K562 (cell line): ENCODE measurements around the gene SLC16A4. TPM values are rescaled to one million over a fixed set of nuclear protein-coding genes. Genes with fewer than 3 reads are reported as not detected.

Source experiments
- ATAC-seq: fragments of 200-7000 bp; cut with Tn5 transposase; 3 replicates; pipeline ENCODE4 v1.9.1; 2020; ENCODE audit warnings: moderate library complexity
- BruUV-seq: library from RNA; stranded (reverse); fragments of 400-500 nt; replicated peaks from 2 replicates; lab custom pipeline; 2021; lab: Mats Ljungman, UMichigan
- CTCF ChIA-PET: fragments of 300-600 bp; formaldehyde crosslinking; extraction: SDS; loops from one replicate; lab custom pipeline; 2021; ENCODE audit warnings: low intra/inter-chr PET ratio; lab: Yijun Ruan, JAX
- POLR2A ChIA-PET: fragments of 300-600, 350-650 bp; sonication (Branson Sonifier 250); formaldehyde crosslinking; extraction: SDS; loops from one replicate; lab custom pipeline; 2021; ENCODE audit warnings: antibody characterized with exemption, inconsistent platforms; lab: Yijun Ruan, JAX
- DNase-seq, 4 experiments: peaks; one replicate each; pipeline versions ENCODE4 v3.0.0 to v3.0.0-alpha.2; 2011 to 2018; ENCODE audit warnings: low spot score in 3 of 4, mixed read lengths in 3 of 4; ENCODE audit errors: extremely low read depth in 1 of 4
- FAIRE-seq: peaks from 2 replicates; lab custom pipeline; 2011; peaks lifted over from hg19 to GRCh38; lab: Jason Lieb, UNC
- H2AFZ ChIP-seq: 2 replicates; pipeline ENCODE4 v1.6.0; 2011; ENCODE audit warnings: low read depth, low read length, control low read depth, inconsistent platforms
- H3K27ac ChIP-seq: fragments of 200-600 bp; 3 replicates; pipeline ENCODE4 v1.8.0; 2011; ENCODE audit warnings: low read depth, mild to moderate bottlenecking, control low read depth, inconsistent platforms, low read length, moderate library complexity, mixed read lengths; ENCODE audit errors: extremely low read depth
- H3K27me3 ChIP-seq, 2 experiments: fragments of 300-600 bp in 1 of 2; 2 replicates in 1 of 2; 3 replicates in 1 of 2; pipeline versions ENCODE4 v1.6.0 to v1.8.0; 2011; ENCODE audit warnings: inconsistent platforms in 2 of 2, low read length in 2 of 2, mild to moderate bottlenecking in 1 of 2, mixed read lengths in 1 of 2, moderate library complexity in 1 of 2; ENCODE audit not compliant: control insufficient read depth in 2 of 2, insufficient read depth in 2 of 2
- H3K36me3 ChIP-seq: fragments of 300-600 bp; 3 replicates; pipeline ENCODE4 v1.8.0; 2011; ENCODE audit warnings: mild to moderate bottlenecking, low read length, inconsistent platforms; ENCODE audit not compliant: control insufficient read depth, insufficient read depth
- H3K4me1 ChIP-seq, 2 experiments: fragments of 200-600 bp in 1 of 2; replicated peaks in 1 of 2; 2 replicates in 1 of 2; 3 replicates in 1 of 2; pipeline versions ENCODE4 v1.5.1 to v1.8.0; 2011; ENCODE audit warnings: inconsistent platforms in 2 of 2, low read length in 2 of 2, mild to moderate bottlenecking in 1 of 2, mixed read lengths in 1 of 2, moderate library complexity in 1 of 2; ENCODE audit not compliant: control insufficient read depth in 2 of 2, insufficient read depth in 2 of 2
- H3K4me2 ChIP-seq: 2 replicates; pipeline ENCODE4 v1.6.1; 2011; ENCODE audit warnings: low read length, control low read depth, inconsistent platforms, mixed read lengths; ENCODE audit not compliant: insufficient read depth
- H3K4me3 ChIP-seq: fragments of 200-600 bp; sonication (generic), shearing (Covaris generic); 2 replicates; pipeline ENCODE4 v1.5.1; 2016; ENCODE audit warnings: control low read depth, inconsistent platforms
- H3K79me2 ChIP-seq: fragments of 200-600 bp; 3 replicates; pipeline ENCODE4 v1.8.0; 2011; ENCODE audit warnings: low read length, inconsistent platforms; ENCODE audit not compliant: control insufficient read depth, insufficient read depth
- H3K9ac ChIP-seq, 2 experiments: 2 replicates each; pipeline versions ENCODE4 v1.6.0 to v1.6.1; 2011; ENCODE audit warnings: low read depth in 2 of 2, low read length in 2 of 2, control low read depth in 1 of 2, inconsistent platforms in 1 of 2, mild to moderate bottlenecking in 1 of 2, mixed read lengths in 1 of 2; ENCODE audit not compliant: insufficient read depth in 1 of 2
- H3K9me1 ChIP-seq: one replicate; pipeline ENCODE4 v1.6.0; 2011; ENCODE audit warnings: inconsistent platforms, mild to moderate bottlenecking, low read length, moderate library complexity; ENCODE audit not compliant: control insufficient read depth, insufficient read depth
- H3K9me3 ChIP-seq: replicated peaks from 2 replicates; pipeline ENCODE4 v1.5.1; 2011; ENCODE audit warnings: low read depth, low read length, inconsistent platforms; ENCODE audit not compliant: control insufficient read depth, insufficient read depth
- H4K20me1 ChIP-seq: replicated peaks from 2 replicates; pipeline ENCODE4 v1.6.1; 2011; ENCODE audit warnings: low read length, inconsistent platforms, mixed read lengths; ENCODE audit not compliant: control insufficient read depth, insufficient read depth
- BCOR ChIP-seq: fragments of 450-650 bp; IDR thresholded peaks from 2 replicates; pipeline ENCODE4 v1.6.1; 2016
- ELF2 ChIP-seq: fragments of 250-450 bp; sonication (Bioruptor Pico); IDR thresholded peaks from 2 replicates; pipeline ENCODE4 v1.5.0; 2021; ENCODE audit warnings: mild to moderate bottlenecking
- RBM25 ChIP-seq: fragments of 200-400 bp; formaldehyde crosslinking; IDR thresholded peaks from 2 replicates; pipeline ENCODE4 v1.6.1; 2018; ENCODE audit warnings: low read length, low read depth, moderate library complexity; ENCODE audit not compliant: severe bottlenecking
- USF1 ChIP-seq: sonication (generic); formaldehyde crosslinking; IDR thresholded peaks from 2 replicates; pipeline ENCODE4 v1.9.0; 2022; ENCODE audit warnings: mild to moderate bottlenecking, missing genetic modification reagents
- ZNF766 ChIP-seq: fragments of 200-800 bp; sonication (Bioruptor generic); conservative IDR thresholded peaks from 2 replicates; pipeline ENCODE4 v1.6.1; 2016; ENCODE audit warnings: missing genetic modification characterization, missing compliant biosample characterization
- WGBS: fragments of 100-300 bp; shearing (Covaris generic); methylation state at CpG from one replicate; pipeline ENCODE4 v1.1.6; 2016; ENCODE audit warnings: low coverage, mixed read lengths; ENCODE audit not compliant: insufficient coverage; ENCODE audit errors: missing lambda C conversion rate; 5-methylcytosine and 5-hydroxymethylcytosine counted together
- in situ Hi-C: fragments of 300-500 bp; cut with MboI; formaldehyde crosslinking; loops from 4 replicates; pipeline ENCODE4 v1.15.0; 2018; ENCODE audit warnings: inconsistent platforms, mixed read lengths
- intact Hi-C: fragments of 100-400 bp; cut with micrococcal nuclease; formaldehyde crosslinking; loops from 2 replicates; pipeline ENCODE4 v1.14.2; 2022
- polyA plus RNA-seq, 8 experiments: library from polyadenylated mRNA; depleted of rRNA in 4 of 8; stranded (reverse) in 5 of 8; unstranded in 3 of 8; fragments of >200 nt; fragmentation: Nextera tagmentation in 2 of 8; fragmentation: Illumina TruSeq in 1 of 8; extraction: Ambion mirVana in 2 of 8; extraction: Trizol in 1 of 8; gene quantifications; 2 replicates each; pipeline versions ENCODE4 v1.2.1 to v1.2.3, GENCODE V29; 2011 to 2014; ENCODE audit warnings: inconsistent platforms in 1 of 8, missing spikeins in 1 of 8
- total RNA-seq, 7 experiments: library from RNA; depleted of rRNA in 6 of 7; stranded (reverse); fragments of >200 nt in 6 of 7; fragmentation: Illumina TruSeq in 2 of 7; extraction: Trizol in 2 of 7; gene quantifications; 2 replicates each; pipeline versions ENCODE4 v1.2.1 to v1.2.3, GENCODE V29; 2011 to 2021; ENCODE audit warnings: low replicate concordance in 1 of 7
- TF ChIP-seq, protein P1 (sequence below): IDR thresholded peaks from 2 replicates; pipeline ENCODE4 v1.6.1; 2016; ENCODE audit warnings: missing genetic modification characterization, missing compliant biosample characterization
- TF ChIP-seq, protein P2 (sequence below): fragments of 450-650 bp; formaldehyde crosslinking; IDR thresholded peaks from 2 replicates; pipeline ENCODE4 v1.4.0; 2022; ENCODE audit warnings: mild to moderate bottlenecking, moderate library complexity

The SLC16A4 gene
- total and polyA plus RNA-seq, 9 of the 15 experiments (the other 6 are each of a cell fraction or from before 2014, with no cell fraction given): 0.04 to 0.31 (median 0.18) TPM; not detected in 1

- 0 out of 2 replicates have a peak, but pooled peaks have one; percentile 20 for TF ChIP-seq ZNF766
- TF ChIP-seq USF1 (CRISPR knock-in tag): no peak
Measured at GRCh38 chr1:110328274-110328673, 62.6 kb downstream of the SLC16A4 start (continued).

DNA sequence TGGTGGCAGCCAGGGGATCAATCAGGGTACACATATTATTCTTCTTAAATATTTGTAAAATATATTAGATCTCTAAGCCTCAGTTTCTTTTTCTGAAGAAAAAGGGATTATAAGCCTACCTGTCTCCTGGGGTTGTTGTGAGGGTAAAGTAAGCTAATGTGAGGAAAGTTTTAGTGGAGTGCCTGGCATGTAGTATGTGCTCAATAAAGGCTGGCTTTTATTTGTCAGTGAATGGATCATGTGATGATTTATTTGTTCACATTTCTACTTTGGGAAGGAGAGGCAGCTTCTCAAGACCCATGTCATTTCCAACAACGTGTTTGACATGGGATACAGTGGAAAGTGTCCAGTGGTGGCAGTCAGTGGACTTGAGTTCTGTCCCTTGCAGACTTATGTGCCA, 64.0 kb downstream of the SLC16A4 start:
- H3K4me3 ChIP-seq: no peak overlapping the region
- CTCF ChIA-PET: no interaction called here
- WGBS: 5% methylated on average over 1 of the region's 1 CpG

More for the DNA sequence above, 64.0 kb downstream of the SLC16A4 start:
- ATAC-seq (no peak), FAIRE-seq (no peak), DNase-seq (no peak)
- no peak overlapping the region for H2AFZ ChIP-seq
- in situ Hi-C loops (no loop called here), intact Hi-C loops (no loop called here)
- peaks cover 7% of the 10 kb centered on the region; the same call in 1 of the 2 replicates for H3K9me3 ChIP-seq
- H4K20me1 ChIP-seq: no peaks in the 10 kb centered on the region
- H3K27ac ChIP-seq: no peak overlapping the region
- peak; percentile 34 for TF ChIP-seq RBM25
- TF ChIP-seq, protein P1, sequence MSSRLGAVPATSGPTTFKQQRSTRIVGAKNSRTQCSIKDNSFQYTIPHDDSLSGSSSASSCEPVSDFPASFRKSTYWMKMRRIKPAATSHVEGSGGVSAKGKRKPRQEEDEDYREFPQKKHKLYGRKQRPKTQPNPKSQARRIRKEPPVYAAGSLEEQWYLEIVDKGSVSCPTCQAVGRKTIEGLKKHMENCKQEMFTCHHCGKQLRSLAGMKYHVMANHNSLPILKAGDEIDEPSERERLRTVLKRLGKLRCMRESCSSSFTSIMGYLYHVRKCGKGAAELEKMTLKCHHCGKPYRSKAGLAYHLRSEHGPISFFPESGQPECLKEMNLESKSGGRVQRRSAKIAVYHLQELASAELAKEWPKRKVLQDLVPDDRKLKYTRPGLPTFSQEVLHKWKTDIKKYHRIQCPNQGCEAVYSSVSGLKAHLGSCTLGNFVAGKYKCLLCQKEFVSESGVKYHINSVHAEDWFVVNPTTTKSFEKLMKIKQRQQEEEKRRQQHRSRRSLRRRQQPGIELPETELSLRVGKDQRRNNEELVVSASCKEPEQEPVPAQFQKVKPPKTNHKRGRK (tag): no peak
- TF ChIP-seq BCOR: 0 out of 2 replicates have a peak, but pooled peaks have one; percentile 28
- TF ChIP-seq, protein P2, sequence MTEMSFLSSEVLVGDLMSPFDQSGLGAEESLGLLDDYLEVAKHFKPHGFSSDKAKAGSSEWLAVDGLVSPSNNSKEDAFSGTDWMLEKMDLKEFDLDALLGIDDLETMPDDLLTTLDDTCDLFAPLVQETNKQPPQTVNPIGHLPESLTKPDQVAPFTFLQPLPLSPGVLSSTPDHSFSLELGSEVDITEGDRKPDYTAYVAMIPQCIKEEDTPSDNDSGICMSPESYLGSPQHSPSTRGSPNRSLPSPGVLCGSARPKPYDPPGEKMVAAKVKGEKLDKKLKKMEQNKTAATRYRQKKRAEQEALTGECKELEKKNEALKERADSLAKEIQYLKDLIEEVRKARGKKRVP: no peak
- no peak for TF ChIP-seq ELF2 (CRISPR knock-in tag)
- peaks cover 4 to 14% of the 10 kb centered on the region in 2 experiments; a peak in 3 of 5 replicates for H3K4me1 ChIP-seq
- H3K27me3 ChIP-seq: no peaks in the 10 kb centered on the region
- H3K36me3 ChIP-seq: no peaks in the 10 kb centered on the region
- POLR2A ChIA-PET: interaction anchor here (7.6 kb wide), 1 partner anchor 12 kb away, joined by 36 read pairs; the partner anchor contains the start of gene RBM15
- no TSS peak for BruUV-seq
- H3K4me2 ChIP-seq: no peak overlapping the region
- H3K9me1 ChIP-seq: no peaks in the 10 kb centered on the region
- H3K79me2 ChIP-seq: no peaks in the 10 kb centered on the region
- no peak overlapping the region for H3K9ac ChIP-seq
